ENCODE results near the gene AGBL1. TPM values are rescaled to one million over a fixed set of nuclear protein-coding genes. Genes with fewer than 3 reads are reported as not detected.

Gene AGBL1
- total RNA-seq, 2 experiments from 2014 or later, result not detected

DNA sequence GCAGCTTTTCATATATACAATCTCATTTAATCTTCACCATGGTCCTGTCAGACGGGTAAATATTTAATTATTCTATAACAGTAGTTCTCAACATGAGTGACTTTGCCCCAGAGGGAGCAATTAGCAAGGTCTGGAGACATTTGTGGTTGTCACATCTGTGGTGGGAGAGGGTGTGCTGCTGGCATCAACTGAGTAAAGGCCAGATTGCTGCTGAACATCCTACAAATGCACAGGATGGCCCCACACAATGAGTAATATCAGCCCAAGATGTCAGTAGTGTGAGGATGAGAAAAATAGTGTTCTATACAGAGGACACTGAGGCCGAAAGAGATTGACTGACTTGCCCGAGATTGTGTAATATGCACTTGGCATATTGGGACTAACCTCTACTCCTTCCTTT is 156.0 kb downstream of the AGBL1 start:
- Mint-ChIP-seq H3K4me1 (ENCODE audit: low read depth) (peaks cover 4% of the 10 kb centered on the region), H3K27me3 (ENCODE audit: low read depth) (peaks cover 21% of the 10 kb centered on the region), H3K9me3 (no peaks in the 10 kb centered on the region), H3K36me3 (ENCODE audit: low read depth) (no peaks in the 10 kb centered on the region), H3K4me3 (no peak overlapping the region), H3K27ac (no peak overlapping the region)
- CTCF ChIA-PET, result no interaction called here
- DNase-seq, result no peak
- intact Hi-C loops (cut with micrococcal nuclease), result loop anchor here (10.0 kb wide), 1 partner anchor 389 kb away; no protein-coding TSS in a partner anchor

DNA sequence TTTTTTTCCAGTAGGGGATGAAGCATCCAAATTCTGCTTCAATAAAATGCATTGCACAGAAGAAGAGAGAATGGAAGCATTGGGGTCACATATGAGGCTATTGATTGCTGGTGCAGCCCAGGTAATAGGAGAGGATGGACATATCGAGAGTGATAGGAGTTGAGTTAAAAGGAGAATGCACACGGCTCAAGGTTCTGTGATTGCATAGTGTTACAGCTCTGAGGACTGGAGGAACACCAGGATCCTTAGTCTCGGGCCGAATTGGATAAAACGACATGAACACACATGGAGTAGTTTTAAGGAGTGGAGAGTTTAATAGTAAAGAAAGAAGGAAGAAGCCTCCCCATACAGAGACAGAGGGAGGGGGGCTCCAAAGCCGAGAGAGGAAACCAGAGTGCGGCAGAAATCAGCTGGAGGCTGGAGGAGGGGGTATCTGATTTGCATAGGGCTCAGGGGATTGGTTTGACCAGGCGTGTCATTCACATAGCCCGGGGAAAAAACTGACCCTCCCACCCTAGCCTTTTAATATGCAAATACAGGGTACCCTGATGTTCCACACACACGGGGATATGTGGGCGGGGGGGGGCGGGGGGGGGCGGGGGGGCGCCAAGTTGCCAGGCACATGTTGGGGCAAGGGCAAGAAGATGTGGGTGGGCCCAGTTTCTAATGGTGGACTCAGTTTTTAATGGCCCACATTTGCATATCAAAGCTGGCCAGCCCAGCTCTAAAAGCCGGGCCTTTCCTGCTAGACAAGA is 156.9 kb downstream of the AGBL1 start:
- H3K36me3 Mint-ChIP-seq (ENCODE audit: low read depth), result no peaks in the 10 kb centered on the region
- intact Hi-C loops (cut with micrococcal nuclease), result loop anchor here (10.0 kb wide), 1 partner anchor 388 kb away; no protein-coding TSS in a partner anchor
- H3K4me3 Mint-ChIP-seq, result no peak overlapping the region
- no peaks in the 10 kb centered on the region for H3K9me3 Mint-ChIP-seq
- no peak for DNase-seq
- no peak overlapping the region for H3K27ac Mint-ChIP-seq
- peaks cover 4% of the 10 kb centered on the region for H3K4me1 Mint-ChIP-seq (ENCODE audit: low read depth)
- CTCF ChIA-PET, result no interaction called here
- H3K27me3 Mint-ChIP-seq (ENCODE audit: low read depth), result peaks cover 20% of the 10 kb centered on the region

DNA sequence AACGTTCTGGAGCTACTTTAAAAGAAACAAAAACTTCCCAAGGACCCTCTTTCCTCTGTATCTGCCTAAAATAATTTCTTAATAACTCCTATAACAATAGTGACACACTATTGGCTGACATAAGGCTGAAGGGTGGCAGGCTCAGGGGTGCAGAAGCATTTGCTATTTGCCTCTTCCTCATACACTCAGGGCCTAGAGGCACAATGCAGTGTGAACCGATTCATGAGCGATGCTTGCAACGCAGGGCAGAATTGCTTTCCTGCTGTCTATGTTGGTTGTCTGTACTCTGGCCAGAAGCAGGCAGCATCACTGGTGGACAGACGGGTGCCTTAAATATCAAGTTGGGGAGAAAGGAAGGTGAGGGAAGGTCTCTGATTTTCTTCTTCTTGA is 157.4 kb downstream of the AGBL1 start:
- CTCF ChIA-PET, result no interaction called here
- Mint-ChIP-seq H3K4me1 (ENCODE audit: low read depth) (peaks cover 3% of the 10 kb centered on the region), H3K27ac (no peak overlapping the region), H3K4me3 (no peak overlapping the region), H3K36me3 (ENCODE audit: low read depth) (no peaks in the 10 kb centered on the region), H3K27me3 (ENCODE audit: low read depth) (peaks cover 14% of the 10 kb centered on the region), H3K9me3 (peaks cover 1% of the 10 kb centered on the region)
- no peak for DNase-seq
- intact Hi-C loops (cut with micrococcal nuclease), result loop anchor here (10.0 kb wide), 1 partner anchor 388 kb away; no protein-coding TSS in a partner anchor

DNA sequence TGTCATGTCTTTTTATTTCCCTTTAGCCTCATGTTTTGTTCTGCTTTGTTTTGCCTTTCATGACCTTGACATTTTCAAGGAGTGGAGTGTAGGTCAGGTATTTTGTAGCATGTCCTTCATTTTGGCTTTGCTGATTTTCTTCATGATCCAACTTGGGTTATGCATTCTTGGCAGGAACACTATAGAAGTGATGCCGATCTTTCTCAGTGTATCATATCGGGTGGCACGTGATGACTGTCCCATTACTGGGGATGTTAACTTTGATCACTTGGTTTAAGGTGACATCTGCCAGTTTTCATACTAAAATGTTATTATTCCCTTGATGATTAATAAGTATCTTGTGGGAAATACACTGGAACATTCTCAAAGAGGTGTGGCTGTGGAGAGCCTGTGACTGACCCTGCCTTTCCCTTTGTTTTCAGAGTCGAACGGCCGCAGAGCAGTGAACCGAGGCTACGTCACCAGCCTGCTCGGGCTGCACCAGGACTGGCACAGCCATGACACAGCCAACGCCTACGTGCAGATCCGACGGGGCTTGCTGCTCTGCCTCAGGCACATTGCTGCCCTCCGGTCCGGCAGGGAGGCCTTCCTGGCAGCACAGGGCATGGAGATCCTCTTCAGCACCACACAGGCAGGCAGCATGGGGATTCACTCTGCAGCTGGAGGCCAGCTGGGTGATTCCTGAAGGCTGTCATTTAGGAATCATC is 167.7 kb downstream of the AGBL1 start:
- no peaks in the 10 kb centered on the region for H3K27me3 Mint-ChIP-seq (ENCODE audit: low read depth)
- intact Hi-C loops (cut with micrococcal nuclease), result no loop called here
- DNase-seq, result no peak
- no peaks in the 10 kb centered on the region for H3K4me1 Mint-ChIP-seq (ENCODE audit: low read depth)
- no peak overlapping the region for H3K27ac Mint-ChIP-seq
- no peaks in the 10 kb centered on the region for H3K36me3 Mint-ChIP-seq (ENCODE audit: low read depth)
- H3K4me3 Mint-ChIP-seq, result no peak overlapping the region
- H3K9me3 Mint-ChIP-seq, result no peaks in the 10 kb centered on the region
- CTCF ChIA-PET, result no interaction called here

DNA sequence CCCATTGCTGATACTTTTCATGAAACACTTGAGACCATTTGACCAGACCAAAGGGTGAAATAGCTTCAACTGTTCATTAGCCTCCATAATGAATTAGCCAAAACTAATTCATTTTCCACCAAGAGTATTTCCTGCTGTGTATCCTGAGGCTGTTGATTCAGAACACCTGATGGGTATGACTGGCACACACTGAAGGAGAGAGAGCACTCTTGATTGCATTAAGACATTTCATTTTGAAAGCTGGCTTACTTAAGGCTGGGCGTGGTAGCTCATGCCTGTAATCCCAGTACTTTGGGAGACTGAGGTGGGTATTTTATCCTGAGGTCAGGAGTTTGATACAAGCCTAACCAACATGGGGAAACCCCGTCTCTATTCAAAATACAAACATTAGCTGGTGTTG is 175.6 kb downstream of the AGBL1 start:
- intact Hi-C loops (cut with micrococcal nuclease), result no loop called here
- no peak for DNase-seq
- CTCF ChIA-PET, result no interaction called here
- H3K4me1 Mint-ChIP-seq (ENCODE audit: low read depth), result no peaks in the 10 kb centered on the region
- no peaks in the 10 kb centered on the region for H3K36me3 Mint-ChIP-seq (ENCODE audit: low read depth)
- no peaks in the 10 kb centered on the region for H3K9me3 Mint-ChIP-seq
- H3K4me3 Mint-ChIP-seq, result no peak overlapping the region
- no peak overlapping the region for H3K27ac Mint-ChIP-seq
- H3K27me3 Mint-ChIP-seq (ENCODE audit: low read depth), result no peaks in the 10 kb centered on the region

DNA sequence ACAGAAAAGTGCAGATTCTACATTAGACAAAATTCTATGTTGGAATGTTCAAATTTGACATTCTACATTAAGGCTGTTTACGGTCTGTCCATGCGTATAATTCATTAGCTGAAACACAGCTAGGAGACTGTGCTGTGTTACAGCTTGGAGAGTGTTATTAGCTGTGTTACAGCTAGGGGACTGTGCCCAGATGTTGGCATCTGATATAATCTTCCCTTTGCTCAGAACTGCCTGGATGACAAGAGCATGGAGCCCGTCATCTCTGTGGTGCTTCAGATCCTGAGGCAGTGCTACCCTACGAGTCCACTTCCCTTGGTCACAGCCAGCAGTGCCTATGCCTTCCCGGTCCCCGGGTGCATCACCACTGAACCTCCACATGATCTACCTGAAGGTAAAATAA is 177.0 kb downstream of the AGBL1 start:
- no peaks in the 10 kb centered on the region for H3K36me3 Mint-ChIP-seq (ENCODE audit: low read depth)
- CTCF ChIA-PET, result no interaction called here
- no peaks in the 10 kb centered on the region for H3K4me1 Mint-ChIP-seq (ENCODE audit: low read depth)
- intact Hi-C loops (cut with micrococcal nuclease), result no loop called here
- no peak overlapping the region for H3K4me3 Mint-ChIP-seq
- H3K9me3 Mint-ChIP-seq, result no peaks in the 10 kb centered on the region
- DNase-seq, result no peak
- no peak overlapping the region for H3K27ac Mint-ChIP-seq
- H3K27me3 Mint-ChIP-seq (ENCODE audit: low read depth), result no peaks in the 10 kb centered on the region

DNA sequence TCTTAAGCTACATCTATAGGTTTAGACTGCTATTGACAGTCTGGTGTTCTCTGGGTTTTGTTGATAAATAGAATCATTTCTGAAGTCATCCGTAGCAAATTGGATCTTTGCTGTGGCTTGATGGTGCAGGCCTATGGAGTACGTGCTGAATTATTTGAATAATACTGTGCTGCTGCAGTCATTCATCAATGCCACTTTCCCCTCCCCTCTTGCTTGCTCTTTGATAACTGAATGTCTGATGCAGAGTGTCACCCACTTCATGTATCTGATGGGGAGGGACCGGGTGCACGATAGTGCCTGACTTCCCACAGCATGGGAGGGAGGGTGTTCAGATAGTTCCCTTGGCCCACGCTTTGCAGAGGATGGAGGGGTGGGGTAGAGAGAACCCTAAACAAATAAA is 179.9 kb downstream of the AGBL1 start:
- Mint-ChIP-seq H3K9me3 (no peaks in the 10 kb centered on the region), H3K4me3 (no peak overlapping the region), H3K27me3 (ENCODE audit: low read depth) (no peaks in the 10 kb centered on the region), H3K4me1 (ENCODE audit: low read depth) (no peaks in the 10 kb centered on the region), H3K27ac (no peak overlapping the region), H3K36me3 (ENCODE audit: low read depth) (no peaks in the 10 kb centered on the region)
- intact Hi-C loops (cut with micrococcal nuclease), result no loop called here
- DNase-seq, result no peak
- CTCF ChIA-PET, result no interaction called here

DNA sequence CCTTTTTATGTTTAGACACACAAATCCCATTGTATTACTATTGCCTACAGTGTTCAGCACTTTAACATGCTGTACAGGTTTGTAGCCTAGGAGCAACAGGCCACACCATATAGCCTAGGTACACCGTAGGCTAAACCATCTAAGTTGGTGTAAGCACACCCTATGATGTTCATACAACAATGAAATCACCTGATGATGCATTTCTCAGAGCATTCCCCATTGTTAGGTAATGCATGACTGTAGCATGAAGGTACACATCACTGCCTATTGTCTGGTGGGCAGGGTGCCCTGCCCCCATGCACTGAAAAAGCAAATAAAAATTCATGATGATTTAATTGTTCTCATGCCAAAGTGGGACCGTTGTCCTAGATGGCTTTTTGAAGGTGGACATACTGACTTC is 183.6 kb downstream of the AGBL1 start:
- H3K4me3 Mint-ChIP-seq, result no peak overlapping the region
- DNase-seq, result no peak
- no peak overlapping the region for H3K27ac Mint-ChIP-seq
- peaks cover 3% of the 10 kb centered on the region for H3K27me3 Mint-ChIP-seq (ENCODE audit: low read depth)
- H3K9me3 Mint-ChIP-seq, result no peaks in the 10 kb centered on the region
- no peaks in the 10 kb centered on the region for H3K36me3 Mint-ChIP-seq (ENCODE audit: low read depth)
- CTCF ChIA-PET, result no interaction called here
- intact Hi-C loops (cut with micrococcal nuclease), result no loop called here
- no peaks in the 10 kb centered on the region for H3K4me1 Mint-ChIP-seq (ENCODE audit: low read depth)

DNA sequence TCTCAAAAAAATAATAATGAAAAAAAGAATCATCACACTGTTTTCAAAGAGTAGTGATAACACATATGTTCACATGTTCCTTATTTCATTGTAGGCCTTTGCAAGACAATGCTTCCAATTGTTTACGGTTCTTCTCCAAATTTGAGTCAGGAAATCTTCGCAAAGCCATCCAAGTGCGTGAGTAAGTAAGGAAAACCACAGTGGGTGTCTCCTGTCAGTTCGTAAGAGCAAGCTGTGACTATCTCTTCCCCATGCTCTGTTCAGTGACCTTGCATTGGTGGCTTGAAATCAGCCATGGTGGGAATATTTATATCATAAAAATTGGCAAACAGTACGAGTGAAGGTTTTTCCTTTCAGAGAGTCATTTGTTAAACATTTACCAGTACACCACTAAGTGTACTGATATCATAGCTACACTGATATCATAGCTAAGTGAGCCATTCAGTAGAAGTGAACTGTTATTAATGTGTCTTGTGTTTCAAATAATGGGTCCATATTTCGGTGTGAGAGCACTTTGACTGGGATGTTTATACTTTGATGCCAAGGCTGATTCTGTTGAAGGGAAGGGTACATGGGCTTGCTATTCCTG is 187.3 kb downstream of the AGBL1 start:
- Mint-ChIP-seq H3K27me3 (ENCODE audit: low read depth) (peaks cover 12% of the 10 kb centered on the region), H3K9me3 (no peaks in the 10 kb centered on the region)
- intact Hi-C loops (cut with micrococcal nuclease), result no loop called here

DNA sequence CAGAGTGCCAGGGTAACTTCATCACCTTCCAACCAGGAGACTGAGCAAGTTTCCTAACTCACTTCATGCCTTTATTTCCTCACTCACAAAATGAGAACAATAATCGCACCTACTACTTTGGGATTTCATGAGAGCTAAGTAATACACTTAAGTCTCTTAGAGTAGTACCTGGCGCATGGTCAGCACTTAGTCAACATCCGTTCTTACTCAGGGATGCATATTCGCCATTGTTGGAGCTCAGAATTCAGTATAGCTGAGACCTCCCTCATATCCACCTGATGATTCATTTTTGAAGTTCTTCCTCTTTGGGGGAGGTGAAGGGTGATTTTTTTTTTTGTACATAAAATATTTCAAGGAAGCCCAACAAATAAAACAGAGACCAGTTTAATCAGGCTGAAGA is 188.2 kb downstream of the AGBL1 start:
- Mint-ChIP-seq H3K4me3 (no peak overlapping the region), H3K4me1 (ENCODE audit: low read depth) (no peaks in the 10 kb centered on the region), H3K9me3 (no peaks in the 10 kb centered on the region), H3K27ac (no peak overlapping the region), H3K36me3 (ENCODE audit: low read depth) (no peaks in the 10 kb centered on the region), H3K27me3 (ENCODE audit: low read depth) (peaks cover 12% of the 10 kb centered on the region)
- CTCF ChIA-PET, result no interaction called here
- DNase-seq, result no peak
- intact Hi-C loops (cut with micrococcal nuclease), result no loop called here

More for the DNA sequence above, 187.3 kb downstream of the AGBL1 start:
- Mint-ChIP-seq H3K4me1 (ENCODE audit: low read depth) (no peaks in the 10 kb centered on the region), H3K4me3 (no peak overlapping the region), H3K27ac (no peak overlapping the region), H3K36me3 (ENCODE audit: low read depth) (no peaks in the 10 kb centered on the region)
- CTCF ChIA-PET, result no interaction called here
- no peak for DNase-seq

DNA sequence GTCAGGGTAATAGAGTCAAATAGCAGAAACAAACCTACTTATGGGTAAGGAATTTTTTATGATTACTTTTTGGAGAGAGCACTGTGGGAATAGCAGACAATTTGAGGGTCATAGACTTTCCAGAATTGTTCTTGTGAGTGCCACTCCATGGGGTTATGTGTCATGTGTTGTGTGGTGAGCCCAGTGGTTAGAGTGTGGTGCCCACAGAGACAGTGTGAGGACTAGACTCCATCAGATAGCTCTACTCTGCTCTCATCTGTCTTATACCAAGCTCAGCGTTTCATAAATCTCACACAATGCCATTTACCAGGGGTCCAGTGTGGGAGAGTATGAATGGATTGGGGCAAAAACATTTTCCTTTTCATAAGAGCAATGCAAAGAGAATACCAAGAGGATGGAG is 188.9 kb downstream of the AGBL1 start:
- CTCF ChIA-PET, result no interaction called here
- Mint-ChIP-seq H3K27me3 (ENCODE audit: low read depth) (peaks cover 12% of the 10 kb centered on the region), H3K27ac (no peak overlapping the region), H3K9me3 (no peaks in the 10 kb centered on the region), H3K4me3 (no peak overlapping the region), H3K36me3 (ENCODE audit: low read depth) (no peaks in the 10 kb centered on the region), H3K4me1 (ENCODE audit: low read depth) (no peaks in the 10 kb centered on the region)
- intact Hi-C loops (cut with micrococcal nuclease), result no loop called here
- DNase-seq, result no peak

DNA sequence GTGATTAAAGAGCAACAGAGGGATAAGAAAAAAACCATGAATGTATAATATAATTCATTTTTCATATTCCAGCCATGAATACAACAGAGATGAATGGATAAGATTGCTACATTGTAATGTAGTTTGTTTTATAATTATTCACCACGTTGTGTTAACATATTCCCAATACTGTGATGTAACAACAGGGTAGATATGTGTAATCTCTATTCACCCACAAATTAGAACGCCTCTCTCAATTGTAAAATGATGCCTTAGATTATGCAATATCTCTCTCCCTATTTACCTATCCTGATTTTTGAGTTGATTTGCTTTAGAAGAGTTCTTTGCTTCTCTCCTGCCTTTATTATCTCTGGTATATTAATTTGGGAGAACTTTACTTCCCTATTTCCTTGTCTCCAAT is 193.6 kb downstream of the AGBL1 start:
- no peaks in the 10 kb centered on the region for H3K4me1 Mint-ChIP-seq (ENCODE audit: low read depth)
- peaks cover 13% of the 10 kb centered on the region for H3K27me3 Mint-ChIP-seq (ENCODE audit: low read depth)
- no peak for DNase-seq
- no peak overlapping the region for H3K4me3 Mint-ChIP-seq
- CTCF ChIA-PET, result interaction anchor here (0.6 to 0.7 kb wide), 2 partner anchors 25 to 133 kb away, joined by 3 to 6 read pairs; no protein-coding TSS in a partner anchor
- H3K27ac Mint-ChIP-seq, result no peak overlapping the region
- intact Hi-C loops (cut with micrococcal nuclease), result no loop called here
- H3K9me3 Mint-ChIP-seq, result no peaks in the 10 kb centered on the region
- H3K36me3 Mint-ChIP-seq (ENCODE audit: low read depth), result no peaks in the 10 kb centered on the region

DNA sequence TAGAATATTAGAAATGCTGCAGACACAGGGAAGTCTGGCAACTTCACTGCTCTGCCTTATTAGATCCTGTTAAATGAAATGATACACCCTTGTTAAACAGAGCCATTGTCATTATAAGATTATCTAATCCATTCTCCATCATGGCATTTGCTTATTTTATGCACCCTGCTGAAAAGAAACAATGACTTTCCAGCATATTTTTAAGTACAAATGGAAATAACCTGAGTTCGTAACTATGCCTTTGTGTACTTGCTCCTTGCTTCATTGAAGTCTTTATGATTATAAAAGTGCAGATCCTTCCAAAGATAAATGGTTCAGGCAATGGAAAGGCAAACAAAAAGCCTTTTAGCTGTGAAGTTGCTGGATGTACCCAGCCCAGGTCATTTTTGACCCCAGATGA is 195.7 kb downstream of the AGBL1 start:
- DNase-seq, result no peak
- H3K4me3 Mint-ChIP-seq, result no peak overlapping the region
- H3K36me3 Mint-ChIP-seq (ENCODE audit: low read depth), result no peaks in the 10 kb centered on the region
- CTCF ChIA-PET, result no interaction called here
- H3K27ac Mint-ChIP-seq, result no peak overlapping the region
- intact Hi-C loops (cut with micrococcal nuclease), result no loop called here
- no peaks in the 10 kb centered on the region for H3K4me1 Mint-ChIP-seq (ENCODE audit: low read depth)
- H3K27me3 Mint-ChIP-seq (ENCODE audit: low read depth), result peaks cover 8% of the 10 kb centered on the region
- no peaks in the 10 kb centered on the region for H3K9me3 Mint-ChIP-seq

Measured in activated naive CD4-positive, alpha-beta T cell treated with anti-CD3 and anti-CD28 coated beads for 36 hours (primary cell).